ENCODE data around the gene PDZK1. TPM values are rescaled to one million over a fixed set of nuclear protein-coding genes. Genes with fewer than 3 reads are reported as not detected.
A peak's percentile ranks its signal among the peaks of the same experiment; 100 is the strongest.

The PDZK1 gene
- total RNA-seq (1 to 10 TPM; 1.8 to 7.5 (median 3.3) TPM), polyA plus RNA-seq (1 to 10 TPM; 3.4 to 3.9 (median 3.5) TPM)
- long read RNA-seq, donor 1, result 0 reads
- long read RNA-seq, donor 2, result 0 reads
- long read RNA-seq, donor 3, result 0 reads
- long read RNA-seq, donor 4, partial matches to known transcripts, result 0 of 1 reads
- long read RNA-seq, donor 4, other reads (novel, unspliced or antisense), result 1 of 1 reads
- long read RNA-seq, donor 5, partial matches to known transcripts, result 1 of 9 reads
- long read RNA-seq, donor 5, other reads (novel, unspliced or antisense), result 8 of 9 reads
- long read RNA-seq, donor 6, partial matches to known transcripts, result 0 of 2 reads
- long read RNA-seq, donor 6, other reads (novel, unspliced or antisense), result 2 of 2 reads
- long read RNA-seq, donor 7, result 0 reads
- long read RNA-seq, donor 8, partial matches to known transcripts, result 0 of 2 reads
- long read RNA-seq, donor 8, other reads (novel, unspliced or antisense), result 0 of 2 reads
- long read RNA-seq, donor 9, result 0 reads
- long read RNA-seq, donor 10, partial matches to known transcripts, result 0 of 1 reads
- long read RNA-seq, donor 10, other reads (novel, unspliced or antisense), result 0 of 1 reads

DNA sequence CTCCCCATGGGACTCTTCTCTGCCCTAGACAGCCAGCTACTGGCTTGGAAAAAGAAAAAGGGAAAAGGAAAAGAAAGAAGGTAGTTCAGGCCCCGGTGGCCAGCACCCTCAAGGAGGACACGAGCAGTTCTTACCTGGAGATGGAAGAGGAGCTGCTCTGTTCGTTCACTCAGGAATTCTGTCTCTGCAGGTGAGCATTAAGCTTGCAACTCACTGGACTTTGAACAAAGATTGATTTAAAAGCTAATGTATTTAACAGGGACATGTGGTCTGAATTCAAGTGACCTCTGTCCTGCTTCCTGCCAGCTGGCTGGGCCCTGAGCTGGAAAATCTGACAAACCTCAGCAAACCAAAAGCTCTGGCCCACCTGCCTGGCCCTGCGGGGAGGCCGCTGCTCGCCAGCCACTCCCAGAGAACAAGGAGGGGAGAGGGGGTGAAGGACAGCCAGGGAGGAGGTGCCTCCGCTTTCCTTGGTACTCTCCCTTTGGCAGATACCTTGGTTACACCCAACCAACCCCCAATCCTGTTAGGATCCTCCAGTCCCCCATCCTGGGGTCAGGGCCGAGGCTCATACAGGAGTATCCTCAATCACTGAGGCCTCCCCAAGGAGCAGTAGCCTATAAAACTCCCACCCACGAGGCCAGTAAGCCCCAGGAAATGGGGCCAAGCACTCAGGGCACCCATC is at the start of gene PDZK1:
TSS of gene PDZK1 (minus strand) at position 186 of the 685 bp plus-strand sequence. CDS start 19,347 bp downstream, outside the sequence.
- Histone ChIP-seq H3K4me3 (no peak within 1 kb of the TSS), H3K36me3 (replicated peaks in 1 of 2) (no peaks in the 10 kb centered on the region), H3K27ac (no peak within 1 kb of the TSS), H3K9me3 (replicated peaks in 1 of 3) (no peaks in the 10 kb centered on the region), H3K27me3 (no peaks in the 10 kb centered on the region), H3K4me1 (replicated peaks in 1 of 2) (peaks cover 0 to 13% of the 10 kb centered on the region in 2 donors)
- intact Hi-C loops (cut with DNase I), result no loop called here
- DNase-seq, result peak in 2 of 7 donors; percentile 31 to 37
- WGBS, 4 donors, result 84 to 94% (median 85%) methylated on average over 9 of the region's 9 CpGs
- TF ChIP-seq POLR2A (IDR thresholded peaks at IDR 0.05), result no peak
- TF ChIP-seq CTCF (IDR thresholded peaks at IDR 0.05), result no peak

DNA sequence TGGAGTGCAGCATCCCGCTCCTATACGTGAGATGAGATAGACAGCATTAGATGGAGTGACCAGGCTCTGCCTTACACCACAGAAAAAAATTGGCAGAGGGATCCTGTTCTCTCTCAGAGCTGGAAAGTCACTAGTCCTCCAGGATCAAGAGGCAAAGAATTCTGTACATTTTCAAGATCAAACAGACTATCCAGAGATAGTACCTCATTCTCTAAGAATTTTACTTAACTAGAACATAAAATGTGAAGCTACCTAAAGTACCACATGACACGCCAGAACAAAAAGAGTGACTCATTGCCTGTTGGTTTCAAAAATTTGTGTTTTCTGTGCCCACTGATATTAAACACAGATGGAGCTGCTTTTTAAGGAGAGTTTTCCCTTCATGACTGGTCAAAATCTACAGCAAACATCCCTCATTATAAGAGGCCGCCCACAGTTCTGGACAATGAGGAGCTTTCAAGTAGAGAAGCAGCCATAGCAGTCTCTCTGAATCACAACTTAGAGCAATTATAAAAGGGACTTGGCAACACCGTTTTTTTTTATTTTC is 44.4 kb upstream of the PDZK1 start:
- H3K36me3 ChIP-seq (replicated peaks in 1 of 2), result peaks cover 0 to 42% of the 10 kb centered on the region in 2 donors
- DNase-seq, result no peak
- intact Hi-C loops (cut with DNase I), result no loop called here
- TF ChIP-seq CTCF (IDR thresholded peaks at IDR 0.05) (no peak), POLR2A (IDR thresholded peaks at IDR 0.05) (no peak)
- H3K9me3 ChIP-seq (replicated peaks in 1 of 3), result no peaks in the 10 kb centered on the region
- H3K4me3 ChIP-seq, result no peak overlapping the region
- no peaks in the 10 kb centered on the region for H3K4me1 ChIP-seq (replicated peaks in 1 of 2)
- H3K27me3 ChIP-seq, result no peaks in the 10 kb centered on the region
- 73 to 88% (median 83%) methylated on average over 5 of the region's 5 CpGs for WGBS, 4 donors
- H3K27ac ChIP-seq, result no peak overlapping the region

GRCh38 chr1:145750426-145750825 is 43.3 kb upstream of the PDZK1 start:
- no peak overlapping the region for H3K27ac ChIP-seq
- H3K36me3 ChIP-seq (replicated peaks in 1 of 2), result peaks cover 0 to 53% of the 10 kb centered on the region in 2 donors
- no peak for DNase-seq
- H3K4me3 ChIP-seq, result no peak overlapping the region
- no peak for TF ChIP-seq POLR2A (IDR thresholded peaks at IDR 0.05)
- no peaks in the 10 kb centered on the region for H3K27me3 ChIP-seq
- WGBS, 4 donors, result 81 to 86% (median 83%) methylated on average over 5 of the region's 5 CpGs
- H3K9me3 ChIP-seq (replicated peaks in 1 of 3), result no peaks in the 10 kb centered on the region
- intact Hi-C loops (cut with DNase I), result no loop called here
- H3K4me1 ChIP-seq (replicated peaks in 1 of 2), result no peaks in the 10 kb centered on the region

GRCh38 chr1:145747398-145748247 is 40.5 kb upstream of the PDZK1 start:
- TF ChIP-seq CTCF (IDR thresholded peaks at IDR 0.05) (no peak), POLR2A (IDR thresholded peaks at IDR 0.05) (no peak)
- Histone ChIP-seq H3K9me3 (replicated peaks in 1 of 3) (no peaks in the 10 kb centered on the region), H3K4me1 (replicated peaks in 1 of 2) (no peaks in the 10 kb centered on the region), H3K4me3 (no peak overlapping the region), H3K27ac (no peak overlapping the region), H3K36me3 (replicated peaks in 1 of 2) (peaks cover 0 to 74% of the 10 kb centered on the region in 2 donors), H3K27me3 (no peaks in the 10 kb centered on the region)
- WGBS, 4 donors, result 90 to 97% (median 95%) methylated on average over 9 of the region's 9 CpGs
- no peak for DNase-seq
- intact Hi-C loops (cut with DNase I), result no loop called here
